Smooth muscle cell (in vitro differentiated cells): ENCODE results near the gene FOXB1. TPM values are rescaled to one million over a fixed set of nuclear protein-coding genes. Genes with fewer than 3 reads are reported as not detected.

Experiments
- DNase-seq: peaks from one replicate; lab custom pipeline; 2025; ENCODE audit not compliant: unreplicated experiment; lab: John Stamatoyannopoulos, UW
- H2AFZ ChIP-seq: fragments of 200-600 bp; sonication (generic); 2 replicates; pipeline ENCODE4 v1.6.0; 2016; ENCODE audit warnings: antibody characterized with exemption, low read depth, mild to moderate bottlenecking
- H3F3A ChIP-seq: fragments of 200-600 bp; sonication (generic); 2 replicates; pipeline ENCODE4 v1.6.0; 2017; ENCODE audit warnings: antibody characterized with exemption, low read depth
- H3K27ac ChIP-seq: fragments of 200-600 bp; sonication (generic); 2 replicates; pipeline ENCODE4 v1.5.1; 2016; ENCODE audit warnings: low read depth, mild to moderate bottlenecking
- H3K27me3 ChIP-seq: fragments of 200-600 bp; sonication (generic); 2 replicates; pipeline ENCODE4 v1.6.1; 2016; ENCODE audit warnings: low read depth, mild to moderate bottlenecking
- H3K36me3 ChIP-seq: fragments of 200-600 bp; sonication (generic); 2 replicates; pipeline ENCODE4 v1.5.1; 2016; ENCODE audit warnings: low read depth
- H3K4me1 ChIP-seq: fragments of 200-600 bp; sonication (generic); 2 replicates; pipeline ENCODE4 v1.5.1; 2016; ENCODE audit warnings: low read depth
- H3K4me2 ChIP-seq: fragments of 200-600 bp; sonication (generic); 2 replicates; pipeline ENCODE4 v1.6.0; 2016; ENCODE audit warnings: mild to moderate bottlenecking
- H3K4me3 ChIP-seq: fragments of 200-600 bp; sonication (generic); 2 replicates; pipeline ENCODE4 v1.5.1; 2016; ENCODE audit warnings: mild to moderate bottlenecking
- H3K79me2 ChIP-seq: fragments of 200-600 bp; sonication (generic); 2 replicates; pipeline ENCODE4 v1.6.0; 2016; ENCODE audit warnings: low read depth, mild to moderate bottlenecking
- H3K9ac ChIP-seq: fragments of 200-600 bp; sonication (generic); 2 replicates; pipeline ENCODE4 v1.6.0; 2016; ENCODE audit warnings: low read depth
- H3K9me3 ChIP-seq: fragments of 200-600 bp; sonication (generic); replicated peaks from 2 replicates; pipeline ENCODE4 v1.5.1; 2016; ENCODE audit warnings: low read depth
- H4K20me1 ChIP-seq: fragments of 200-600 bp; sonication (generic); 2 replicates; pipeline ENCODE4 v1.6.0; 2016; ENCODE audit warnings: low read depth
- WGBS: methylation state at CpG from one replicate; pipeline ENCODE4 v1.1.7; 2016; ENCODE audit warnings: low lambda C conversion rate; 5-methylcytosine and 5-hydroxymethylcytosine counted together
- polyA plus RNA-seq: library from polyadenylated mRNA; unstranded; fragments of >200 nt; fragmentation: Nextera tagmentation; extraction: Ambion mirVana; gene quantifications from 2 replicates; pipeline ENCODE4 v1.2.1, GENCODE V29; 2016
- total RNA-seq: library from RNA; depleted of rRNA; stranded (reverse); fragments of >200 nt; gene quantifications from 2 replicates; pipeline ENCODE4 v1.2.3, GENCODE V29; 2014
- TF ChIP-seq, protein P1 (sequence below): fragments of 200-600 bp; sonication (generic); IDR thresholded peaks from 2 replicates; pipeline ENCODE4 v1.5.1; 2017; ENCODE audit warnings: borderline replicate concordance, mild to moderate bottlenecking, antibody characterized with exemption; ENCODE audit not compliant: insufficient read depth, poor library complexity, severe bottlenecking

The FOXB1 gene
- total and polyA plus RNA-seq, 2 experiments from 2014 or later: not detected

GRCh38 chr15:60010858-60011257, 6.7 kb downstream of the FOXB1 start:
- Histone ChIP-seq H3K9me3 (no peaks in the 10 kb centered on the region), H3K4me1 (peaks cover 52% of the 10 kb centered on the region), H3K79me2 (no peaks in the 10 kb centered on the region), H3K27ac (no peak overlapping the region), H3K36me3 (no peaks in the 10 kb centered on the region), H3K4me3 (no peak overlapping the region), H3K9ac (no peak overlapping the region), H2AFZ (no peak overlapping the region), H4K20me1 (no peaks in the 10 kb centered on the region), H3K27me3 (peaks cover 87% of the 10 kb centered on the region), H3F3A (no peaks in the 10 kb centered on the region), H3K4me2 (no peak overlapping the region)
- WGBS: 47% methylated on average over 2 of the region's 2 CpGs
- no peak for DNase-seq
- TF ChIP-seq, protein P1, sequence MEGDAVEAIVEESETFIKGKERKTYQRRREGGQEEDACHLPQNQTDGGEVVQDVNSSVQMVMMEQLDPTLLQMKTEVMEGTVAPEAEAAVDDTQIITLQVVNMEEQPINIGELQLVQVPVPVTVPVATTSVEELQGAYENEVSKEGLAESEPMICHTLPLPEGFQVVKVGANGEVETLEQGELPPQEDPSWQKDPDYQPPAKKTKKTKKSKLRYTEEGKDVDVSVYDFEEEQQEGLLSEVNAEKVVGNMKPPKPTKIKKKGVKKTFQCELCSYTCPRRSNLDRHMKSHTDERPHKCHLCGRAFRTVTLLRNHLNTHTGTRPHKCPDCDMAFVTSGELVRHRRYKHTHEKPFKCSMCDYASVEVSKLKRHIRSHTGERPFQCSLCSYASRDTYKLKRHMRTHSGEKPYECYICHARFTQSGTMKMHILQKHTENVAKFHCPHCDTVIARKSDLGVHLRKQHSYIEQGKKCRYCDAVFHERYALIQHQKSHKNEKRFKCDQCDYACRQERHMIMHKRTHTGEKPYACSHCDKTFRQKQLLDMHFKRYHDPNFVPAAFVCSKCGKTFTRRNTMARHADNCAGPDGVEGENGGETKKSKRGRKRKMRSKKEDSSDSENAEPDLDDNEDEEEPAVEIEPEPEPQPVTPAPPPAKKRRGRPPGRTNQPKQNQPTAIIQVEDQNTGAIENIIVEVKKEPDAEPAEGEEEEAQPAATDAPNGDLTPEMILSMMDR: no peak

DNA sequence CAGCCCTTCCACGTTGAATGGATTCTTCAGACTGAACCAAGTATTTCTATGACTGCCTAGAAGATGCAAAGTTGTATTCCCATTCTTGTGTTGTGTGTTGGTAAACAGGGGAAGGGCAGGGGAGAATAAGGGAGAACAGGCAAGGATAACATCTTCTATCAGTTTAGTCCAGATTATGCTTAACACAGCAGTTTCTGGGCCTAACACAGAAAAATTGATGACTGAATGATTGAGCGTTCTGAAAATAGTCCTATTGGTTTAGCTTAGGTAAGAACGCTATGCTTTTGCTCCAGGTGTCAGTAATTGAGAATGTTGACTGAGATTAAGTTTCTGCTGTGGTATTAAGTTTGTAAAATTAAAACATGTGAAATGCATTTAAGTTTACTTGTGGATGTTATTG, 8.6 kb downstream of the FOXB1 start:
- Histone ChIP-seq H3K4me3 (no peak overlapping the region), H3F3A (no peaks in the 10 kb centered on the region), H4K20me1 (no peaks in the 10 kb centered on the region), H3K9ac (no peak overlapping the region), H3K9me3 (no peaks in the 10 kb centered on the region), H3K4me2 (no peak overlapping the region), H2AFZ (no peak overlapping the region), H3K27ac (no peak overlapping the region), H3K36me3 (no peaks in the 10 kb centered on the region), H3K27me3 (peaks cover 68% of the 10 kb centered on the region), H3K4me1 (peaks cover 47% of the 10 kb centered on the region), H3K79me2 (no peaks in the 10 kb centered on the region)
- TF ChIP-seq, protein P1: no peak
- WGBS: 85% methylated on average over 3 of the region's 3 CpGs
- no peak for DNase-seq

GRCh38 chr15:60017538-60018520, 13.7 kb downstream of the FOXB1 start:
- Histone ChIP-seq H2AFZ (no peak overlapping the region), H3K27ac (no peak overlapping the region), H3K9ac (no peak overlapping the region), H3K4me3 (no peak overlapping the region), H3K9me3 (no peaks in the 10 kb centered on the region), H3K79me2 (no peaks in the 10 kb centered on the region), H3K27me3 (peaks cover 17% of the 10 kb centered on the region), H3K36me3 (no peaks in the 10 kb centered on the region), H4K20me1 (no peaks in the 10 kb centered on the region), H3K4me1 (no peaks in the 10 kb centered on the region), H3F3A (no peaks in the 10 kb centered on the region), H3K4me2 (no peak overlapping the region)
- TF ChIP-seq, protein P1: no peak
- 28% methylated on average over 2 of the region's 2 CpGs for WGBS
- DNase-seq: no peak

DNA sequence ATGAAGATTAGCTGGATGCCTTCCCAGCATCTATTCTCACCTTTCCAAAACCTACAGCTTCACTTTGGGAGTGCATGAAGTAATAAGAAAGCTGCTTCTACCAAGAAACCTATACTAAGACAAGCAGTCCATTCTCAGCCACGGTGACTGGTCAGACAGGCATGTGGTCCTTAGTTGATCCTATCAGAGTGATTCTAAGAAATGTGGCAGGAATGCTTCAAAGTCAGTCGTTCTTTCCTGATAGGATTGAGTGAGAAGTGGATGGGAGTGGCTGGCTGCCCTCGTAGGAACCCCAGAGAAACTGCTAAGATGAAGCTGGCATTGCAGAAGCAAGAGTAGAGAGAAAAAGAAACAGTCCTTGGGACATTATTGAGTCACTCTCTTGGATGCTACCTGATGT, 16.6 kb downstream of the FOXB1 start:
- H3K9me3 ChIP-seq: no peaks in the 10 kb centered on the region
- no peaks in the 10 kb centered on the region for H3K4me1 ChIP-seq
- TF ChIP-seq, protein P1: no peak
- no peaks in the 10 kb centered on the region for H3K79me2 ChIP-seq
- H3K36me3 ChIP-seq: no peaks in the 10 kb centered on the region
- no peak overlapping the region for H3K4me2 ChIP-seq
- no peaks in the 10 kb centered on the region for H3F3A ChIP-seq
- DNase-seq: no peak
- H3K27me3 ChIP-seq: no peaks in the 10 kb centered on the region
- H3K9ac ChIP-seq: no peak overlapping the region
- H3K27ac ChIP-seq: no peak overlapping the region
- 31% methylated on average over 3 of the region's 3 CpGs for WGBS
- H4K20me1 ChIP-seq: no peaks in the 10 kb centered on the region
- no peak overlapping the region for H3K4me3 ChIP-seq
- H2AFZ ChIP-seq: no peak overlapping the region
